AG04450 (cell line): ENCODE data around the gene FSTL4. TPM values are rescaled to one million over a fixed set of nuclear protein-coding genes. Genes with fewer than 3 reads are reported as not detected.

Experiments used
- CTCF ChIA-PET: fragments of 300-600, 350-600 bp; formaldehyde crosslinking; extraction: SDS; loops from one replicate; lab custom pipeline; 2022; ENCODE audit warnings: antibody characterized with exemption, inconsistent platforms; lab: Charles Lee
- POLR2A ChIA-PET: fragments of 350-600 bp; formaldehyde crosslinking; extraction: SDS; loops from one replicate; lab custom pipeline; 2021; ENCODE audit warnings: antibody characterized with exemption, inconsistent platforms; lab: Yijun Ruan, JAX
- DNase-seq: peaks from one replicate; pipeline ENCODE4 v3.0.0-alpha.2; 2011; ENCODE audit warnings: low read depth, low spot score
- H3K27ac ChIP-seq: one replicate; pipeline ENCODE4 v1.5.1; 2012; ENCODE audit warnings: low read depth, low read length, control low read depth
- H3K27me3 ChIP-seq: one replicate; pipeline ENCODE4 v1.6.0; 2012; ENCODE audit warnings: low read length; ENCODE audit not compliant: control insufficient read depth, insufficient read depth
- H3K4me3 ChIP-seq: 2 replicates; pipeline ENCODE4 v1.5.1; 2011; ENCODE audit warnings: mild to moderate bottlenecking, low read depth, low read length, control low read depth
- H3K9me3 ChIP-seq: 2 replicates; pipeline ENCODE4 v1.5.1; 2012; ENCODE audit warnings: low read length; ENCODE audit not compliant: control insufficient read depth, insufficient read depth
- CTCF ChIP-seq: IDR thresholded peaks from 2 replicates; pipeline ENCODE4 v1.5.1; 2011; ENCODE audit warnings: low read depth, low read length, control low read depth, inconsistent platforms
- polyA plus RNA-seq: library from polyadenylated mRNA; depleted of rRNA; stranded (reverse); fragments of >200 nt; gene quantifications from 2 replicates; pipeline ENCODE4 v1.2.3, GENCODE V29; 2011

Gene FSTL4
- polyA plus RNA-seq, 1 experiment = 0.11 TPM

GRCh38 chr5:133336121-133336968 is 276.0 kb downstream of the FSTL4 start:
- peaks cover 13% of the 10 kb centered on the region for H3K27me3 ChIP-seq
- ChIA-PET POLR2A (no interaction called here), CTCF (no interaction called here)
- no peak for DNase-seq
- no peak for TF ChIP-seq CTCF
- H3K4me3 ChIP-seq = no peak overlapping the region
- no peaks in the 10 kb centered on the region; the same call in 1 of the 2 replicates for H3K9me3 ChIP-seq
- H3K27ac ChIP-seq = no peak overlapping the region

- CTCF ChIA-PET = no interaction called here
- Histone ChIP-seq H3K9me3 (no peaks in the 10 kb centered on the region; the same call in 1 of the 2 replicates), H3K27me3 (peaks cover 20% of the 10 kb centered on the region), H3K27ac (no peak overlapping the region), H3K4me3 (no peak overlapping the region)
- DNase-seq = no peak
- TF ChIP-seq CTCF = no peak
- POLR2A ChIA-PET = no interaction called here
Observed at GRCh38 chr5:133334796-133335639, 277.3 kb downstream of the FSTL4 start.

GRCh38 chr5:133333326-133334150 is 278.8 kb downstream of the FSTL4 start:
- peaks cover 20% of the 10 kb centered on the region for H3K27me3 ChIP-seq
- H3K4me3 ChIP-seq = no peak overlapping the region
- ChIA-PET POLR2A (no interaction called here), CTCF (no interaction called here)
- no peak overlapping the region for H3K27ac ChIP-seq
- no peak for DNase-seq
- H3K9me3 ChIP-seq = no peaks in the 10 kb centered on the region; the same call in 1 of the 2 replicates
- TF ChIP-seq CTCF = no peak

GRCh38 chr5:133332439-133333024 is 279.8 kb downstream of the FSTL4 start:
- Histone ChIP-seq H3K4me3 (no peak overlapping the region), H3K9me3 (no peaks in the 10 kb centered on the region; the same call in 1 of the 2 replicates), H3K27me3 (peaks cover 18% of the 10 kb centered on the region), H3K27ac (no peak overlapping the region)
- ChIA-PET POLR2A (no interaction called here), CTCF (no interaction called here)
- TF ChIP-seq CTCF = no peak
- no peak for DNase-seq
